MM.1S (cell line): Measurements from ENCODE around the gene MSMP.

Source experiments
- DNase-seq: peaks from one replicate; pipeline ENCODE4 v3.0.0-alpha.2; 2015
- H2AFZ ChIP-seq: fragments of 300-600 bp; sonication (generic); 2 replicates; pipeline ENCODE4 v1.6.0; 2016; ENCODE audit warnings: antibody characterized with exemption, low read length
- H3F3A ChIP-seq: fragments of 300-600 bp; sonication (generic); 2 replicates; pipeline ENCODE4 v1.6.1; 2016; ENCODE audit warnings: mild to moderate bottlenecking, antibody characterized with exemption, low read length, moderate library complexity, mixed read lengths; ENCODE audit not compliant: insufficient read depth
- H3K27ac ChIP-seq: fragments of 300-600 bp; sonication (generic); 2 replicates; pipeline ENCODE4 v1.5.1; 2016; ENCODE audit warnings: mild to moderate bottlenecking, low read length
- H3K27me3 ChIP-seq: fragments of 300-600 bp; sonication (generic); replicated peaks from 2 replicates; pipeline ENCODE4 v1.6.0; 2016; ENCODE audit warnings: low read length; ENCODE audit not compliant: insufficient read depth
- H3K36me3 ChIP-seq: fragments of 300-600 bp; sonication (generic); replicated peaks from 2 replicates; pipeline ENCODE4 v1.6.1; 2016; ENCODE audit warnings: mild to moderate bottlenecking, low read length, mixed read lengths; ENCODE audit not compliant: insufficient read depth
- H3K4me1 ChIP-seq: fragments of 300-600 bp; sonication (generic); 2 replicates; pipeline ENCODE4 v1.6.1; 2016; ENCODE audit warnings: low read length, mixed read lengths
- H3K4me2 ChIP-seq: fragments of 300-600 bp; sonication (generic); 2 replicates; pipeline ENCODE4 v1.6.0; 2016; ENCODE audit warnings: low read depth, low read length
- H3K4me3 ChIP-seq: fragments of 300-600 bp; sonication (generic); 2 replicates; pipeline ENCODE4 v1.5.1; 2016; ENCODE audit warnings: low read length, mixed read lengths
- H3K79me2 ChIP-seq: fragments of 300-600 bp; sonication (generic); 2 replicates; pipeline ENCODE4 v1.6.1; 2016; ENCODE audit warnings: mixed run types, low read length, mixed read lengths
- H3K9ac ChIP-seq: fragments of 300-600 bp; sonication (generic); 2 replicates; pipeline ENCODE4 v1.6.1; 2016; ENCODE audit warnings: low read length, mixed read lengths
- H3K9me2 ChIP-seq: fragments of 300-600 bp; sonication (generic); replicated peaks from 2 replicates; pipeline ENCODE4 v1.6.1; 2016; ENCODE audit warnings: mild to moderate bottlenecking, low read length, mixed read lengths; ENCODE audit not compliant: insufficient read depth
- H3K9me3 ChIP-seq: fragments of 300-600 bp; sonication (generic); replicated peaks from 2 replicates; pipeline ENCODE4 v1.6.1; 2016; ENCODE audit warnings: mild to moderate bottlenecking, low read length, mixed read lengths; ENCODE audit not compliant: insufficient read depth
- H4K20me1 ChIP-seq: fragments of 300-600 bp; sonication (generic); 2 replicates; pipeline ENCODE4 v1.6.1; 2016; ENCODE audit warnings: mild to moderate bottlenecking, low read length, moderate library complexity, mixed read lengths; ENCODE audit not compliant: insufficient read depth
- CTCF ChIP-seq: fragments of 300-600 bp; sonication (generic); IDR thresholded peaks from 2 replicates; pipeline ENCODE4 v1.5.1; 2016; ENCODE audit warnings: antibody characterized with exemption, low read length, mixed read lengths
- EZH2 ChIP-seq: fragments of 300-600 bp; sonication (generic); optimal IDR thresholded peaks from 2 replicates; pipeline ENCODE3; 2017; ENCODE audit warnings: low read depth, mild to moderate bottlenecking, antibody characterized with exemption, low read length, mixed read lengths
- EZH2phosphoT487 ChIP-seq: fragments of 300-600 bp; sonication (generic); IDR thresholded peaks from 2 replicates; pipeline ENCODE4 v1.6.1; 2018; ENCODE audit warnings: antibody characterized with exemption, low read length

The MSMP gene

GRCh38 chr9:35791297-35791921 is 37.3 kb upstream of the MSMP start, which contains the start of gene NPR2:
Gene NPR2 (plus strand): TSS chr9:35791591. CDS start chr9:35792409, 818 bp downstream.
- TF ChIP-seq EZH2 = no peak
- TF ChIP-seq CTCF = no peak
- TF ChIP-seq EZH2phosphoT487 = no peak
- no peaks in the 10 kb centered on the region for H3K36me3 ChIP-seq
- H3F3A ChIP-seq = peaks cover 12% of the 10 kb centered on the region
- DNase-seq = no peak
- no peaks in the 10 kb centered on the region for H3K79me2 ChIP-seq
- H3K4me3 ChIP-seq = no peak within 1 kb of the TSS
- H3K4me1 ChIP-seq = peaks cover 11% of the 10 kb centered on the region
- no peak within 1 kb of the TSS for H3K27ac ChIP-seq
- H2AFZ ChIP-seq = no peak within 1 kb of the TSS
- peaks cover 2% of the 10 kb centered on the region; the same call in 1 of the 2 replicates for H3K27me3 ChIP-seq
- no peaks in the 10 kb centered on the region for H3K9me2 ChIP-seq
- no peak within 1 kb of the TSS for H3K9ac ChIP-seq
- no peaks in the 10 kb centered on the region for H4K20me1 ChIP-seq
- H3K4me2 ChIP-seq = no peak within 1 kb of the TSS
- no peaks in the 10 kb centered on the region for H3K9me3 ChIP-seq

GRCh38 chr9:35790385-35791296 is 36.6 kb upstream of the MSMP start:
- Histone ChIP-seq H3K79me2 (no peaks in the 10 kb centered on the region), H3K4me3 (no peak overlapping the region), H3F3A (peaks cover 12% of the 10 kb centered on the region), H4K20me1 (no peaks in the 10 kb centered on the region), H3K4me1 (peaks cover 11% of the 10 kb centered on the region), H3K4me2 (peak overlapping the region; percentile 27; the same call in 1 of the 2 replicates), H3K27me3 (no peaks in the 10 kb centered on the region), H3K27ac (no peak overlapping the region), H3K9me2 (no peaks in the 10 kb centered on the region), H3K9ac (no peak overlapping the region), H2AFZ (no peak overlapping the region), H3K9me3 (no peaks in the 10 kb centered on the region), H3K36me3 (no peaks in the 10 kb centered on the region)
- peak; percentile 66 for DNase-seq
- TF ChIP-seq CTCF (peak; percentile 85), EZH2 (no peak), EZH2phosphoT487 (no peak)

GRCh38 chr9:35790025-35790384 is 35.9 kb upstream of the MSMP start:
- no peaks in the 10 kb centered on the region for H4K20me1 ChIP-seq
- no peak overlapping the region for H3K4me3 ChIP-seq
- peak overlapping the region; percentile 33; the same call in 1 of the 2 replicates for H3K27ac ChIP-seq
- H3K36me3 ChIP-seq = no peaks in the 10 kb centered on the region
- H3K79me2 ChIP-seq = no peaks in the 10 kb centered on the region
- no peak overlapping the region for H2AFZ ChIP-seq
- no peaks in the 10 kb centered on the region for H3K9me3 ChIP-seq
- H3K9me2 ChIP-seq = no peaks in the 10 kb centered on the region
- no peaks in the 10 kb centered on the region for H3K27me3 ChIP-seq
- H3F3A ChIP-seq = peaks cover 12% of the 10 kb centered on the region
- H3K9ac ChIP-seq = no peak overlapping the region
- TF ChIP-seq CTCF (no peak), EZH2phosphoT487 (no peak), EZH2 (no peak)
- DNase-seq = no peak
- H3K4me2 ChIP-seq = peak overlapping the region; percentile 27; the same call in 1 of the 2 replicates
- peaks cover 13% of the 10 kb centered on the region for H3K4me1 ChIP-seq
